Stomach (tissue), 4 donors: ENCODE results near the gene HRH1.

Experiments
- EP300 ChIP-seq: sonication (generic); formaldehyde crosslinking; IDR thresholded peaks from one replicate; pipeline ENCODE4 v1.6.1; 2017; ENCODE audit warnings: antibody characterized with exemption
- POLR2A ChIP-seq, 4 donors: fragments of 450-650 bp; IDR thresholded peaks; one replicate each; pipeline ENCODE4 v1.6.1; 2016; ENCODE audit warnings: antibody characterized with exemption in 4 of 4, control low read depth in 2 of 4, mild to moderate bottlenecking in 1 of 4, moderate library complexity in 1 of 4

DNA sequence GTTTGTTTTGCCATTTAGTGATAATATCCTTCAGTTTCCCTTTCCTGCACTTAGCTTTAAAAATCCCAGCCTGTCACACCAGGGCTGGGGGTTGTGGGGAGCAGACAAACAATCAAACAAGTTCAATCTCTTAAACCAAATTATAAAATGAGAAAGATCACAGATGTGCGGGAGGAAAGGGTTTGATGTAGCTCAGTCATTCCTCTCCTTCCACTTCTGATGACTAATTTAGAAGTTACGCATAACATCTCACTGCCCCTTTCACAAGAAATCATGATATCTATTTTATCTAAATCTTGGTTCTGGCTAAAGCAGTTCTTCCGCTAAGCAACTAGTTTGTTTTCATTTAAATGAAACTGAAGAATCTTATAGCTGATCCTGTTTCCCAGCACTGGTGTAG is 83.8 kb downstream of the HRH1 start:
- TF ChIP-seq POLR2A (IDR thresholded peaks at IDR 0.05) (no peak), EP300 (no peak)
